GM18502 (cell line): ENCODE results near the gene ATXN1.

Experiments
- ATAC-seq: cut with Tn5 transposase; IDR thresholded peaks from one replicate; pipeline ENCODE4 v1.9.1; 2021; ENCODE audit warnings: mild to moderate bottlenecking; ENCODE audit not compliant: unreplicated experiment, poor library complexity

The ATXN1 gene

DNA sequence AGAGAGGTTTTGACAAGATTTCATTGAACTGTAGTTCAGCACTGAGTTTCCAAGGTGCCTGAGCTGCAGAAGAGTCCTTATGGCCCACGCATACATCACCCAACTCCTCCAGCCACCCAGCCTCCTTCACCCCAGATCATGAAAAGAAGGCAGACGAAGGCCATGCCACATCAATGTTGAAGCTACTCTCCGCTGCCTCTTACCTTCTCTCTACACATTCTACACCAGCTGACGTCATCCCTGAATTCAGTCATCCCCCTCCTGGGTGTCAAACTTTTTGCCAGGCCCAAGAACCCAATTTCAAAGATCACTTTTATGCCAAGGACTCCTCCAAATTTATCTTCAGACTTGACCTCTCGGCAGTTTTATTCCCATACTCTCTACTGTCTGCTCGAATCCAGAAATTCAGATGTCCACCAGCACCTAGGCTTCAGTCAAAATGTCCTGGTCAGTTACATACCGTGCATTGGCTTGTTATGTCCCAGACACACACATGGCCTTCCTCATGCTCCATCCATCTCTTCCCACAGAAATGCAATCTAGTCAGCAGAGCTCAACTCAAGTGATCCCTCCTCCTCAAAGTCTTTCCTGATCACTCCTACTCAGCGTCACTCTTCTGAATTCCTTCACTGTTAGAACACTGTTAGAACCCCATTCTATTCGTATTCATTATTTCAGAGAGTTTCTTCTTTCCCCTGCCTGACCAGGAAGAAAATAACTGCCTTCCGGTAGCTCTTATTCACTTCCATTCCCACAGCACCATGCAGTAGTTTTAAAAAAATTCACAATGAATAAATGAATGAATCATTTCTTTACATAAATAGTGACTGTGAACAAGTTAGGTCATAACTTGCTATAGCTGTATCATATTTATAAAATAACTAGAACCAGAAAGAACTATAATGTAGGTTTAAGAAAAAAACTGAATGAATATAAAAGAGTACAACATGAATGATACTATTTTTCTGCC lies 11.5 kb downstream of the ATXN1 start:
- ATAC-seq: no peak

DNA sequence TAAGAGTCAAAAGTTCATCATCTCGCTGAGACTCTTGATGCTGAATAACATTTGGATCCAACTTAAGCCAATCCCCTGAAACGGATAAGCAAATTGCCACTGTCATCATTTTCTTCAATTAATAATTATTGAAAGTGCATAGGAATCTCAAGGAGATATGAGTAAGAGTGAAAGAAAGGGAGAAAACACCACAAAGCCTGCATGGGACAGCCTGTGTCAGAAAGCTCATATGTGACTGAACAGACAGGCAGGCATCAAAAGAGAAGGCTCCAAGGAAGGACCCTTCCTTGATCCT lies 13.3 kb downstream of the ATXN1 start:
- ATAC-seq: no peak

DNA sequence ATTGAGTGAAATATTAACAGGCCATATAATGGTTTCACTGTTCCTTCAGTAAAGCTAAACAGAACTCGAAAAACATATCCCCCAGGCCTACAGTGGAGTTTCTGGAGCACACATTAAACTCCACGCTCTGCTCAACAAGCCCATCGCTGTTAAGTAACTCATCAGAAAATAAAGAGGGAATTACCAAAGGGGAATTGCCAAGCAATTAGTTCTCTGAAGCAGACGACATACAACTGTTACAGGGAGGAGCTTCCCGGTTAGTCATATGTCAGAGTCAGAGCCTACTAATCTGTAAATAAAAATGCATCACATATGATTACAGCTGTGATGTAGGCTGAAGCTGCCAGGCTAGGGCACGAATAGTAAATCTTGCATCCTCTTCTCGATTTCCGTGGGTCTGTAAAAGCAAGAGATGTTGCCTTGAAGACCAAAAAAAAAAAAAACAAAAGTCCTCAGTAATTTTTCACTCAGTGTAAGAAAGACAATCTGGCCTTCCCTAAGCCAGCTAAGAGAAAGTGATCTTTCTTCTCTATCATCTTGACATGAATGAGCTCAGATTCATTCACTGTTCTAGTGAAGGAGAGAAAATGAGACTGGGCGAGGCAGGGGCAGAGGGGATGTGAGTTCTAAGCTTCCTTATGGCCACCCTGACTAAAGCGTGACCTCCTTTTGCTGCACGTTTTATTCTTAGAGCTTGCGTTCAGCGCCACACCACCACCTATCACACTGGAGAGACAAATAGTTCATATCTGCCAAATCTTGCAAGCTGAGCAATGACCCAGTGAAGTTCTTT lies 13.8 kb downstream of the ATXN1 start:
- ATAC-seq: no peak

DNA sequence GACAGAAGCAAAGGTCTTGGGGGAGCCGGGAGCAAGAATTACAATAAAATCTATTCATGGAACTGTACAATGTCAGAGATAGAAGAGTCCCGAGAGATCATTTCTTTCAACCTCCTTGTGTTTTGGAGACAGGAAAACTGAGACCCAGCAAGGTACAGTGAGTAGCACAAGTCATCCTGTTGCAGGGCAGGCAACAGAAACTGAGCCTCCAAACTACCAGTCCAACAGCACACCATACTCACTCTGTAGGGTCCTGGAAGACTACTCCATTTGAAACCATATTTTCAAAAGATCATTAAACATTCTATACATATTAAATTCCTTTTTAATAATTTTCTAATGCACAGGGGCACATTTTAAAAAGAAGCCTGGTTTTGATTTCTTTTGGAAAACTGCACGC lies 14.4 kb downstream of the ATXN1 start:
- ATAC-seq: no peak

DNA sequence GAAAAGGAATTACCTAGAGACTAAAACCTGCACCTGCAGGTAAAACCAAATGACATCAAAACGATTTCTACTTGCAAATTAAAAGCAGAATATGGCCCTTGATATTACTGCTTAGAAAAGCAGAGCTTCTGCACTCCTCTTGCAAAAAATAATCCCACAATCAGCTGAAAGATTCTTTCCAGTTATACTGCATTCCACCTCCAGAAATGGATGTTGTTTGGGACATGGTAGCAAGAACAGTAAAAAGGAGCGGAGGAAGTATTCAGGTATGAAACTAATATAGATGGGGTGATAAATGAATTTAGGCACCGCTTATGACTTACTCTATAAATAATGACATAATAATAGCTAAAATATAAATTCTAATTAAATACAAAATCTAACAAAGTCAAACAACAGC lies 14.9 kb downstream of the ATXN1 start:
- ATAC-seq: no peak

DNA sequence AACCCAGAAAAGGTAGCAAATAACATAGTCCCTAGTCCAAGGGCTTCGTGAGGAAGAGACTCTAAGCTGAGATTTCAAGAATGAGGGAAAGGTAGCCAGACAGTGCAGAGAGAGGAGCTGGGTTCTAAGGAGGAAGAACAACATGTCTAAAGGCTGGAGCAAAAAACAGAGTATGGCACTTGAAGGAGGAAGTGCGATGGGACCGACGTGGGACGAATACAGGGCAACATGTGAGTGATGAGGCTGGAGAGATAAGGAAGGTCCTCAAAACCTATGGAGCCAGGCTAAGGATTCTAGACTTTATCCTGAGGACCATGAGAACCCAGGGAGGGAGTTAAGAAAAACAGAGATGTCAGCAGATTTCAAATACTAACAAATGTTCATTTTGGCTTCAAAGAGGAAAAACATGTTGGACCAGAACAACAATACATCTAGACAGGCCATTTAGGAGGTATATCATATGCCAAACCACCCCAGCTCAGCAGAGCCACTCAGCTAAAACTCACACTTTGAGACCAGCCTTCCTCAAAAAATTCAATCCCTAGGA lies 17.5 kb downstream of the ATXN1 start:
- no peak for ATAC-seq

DNA sequence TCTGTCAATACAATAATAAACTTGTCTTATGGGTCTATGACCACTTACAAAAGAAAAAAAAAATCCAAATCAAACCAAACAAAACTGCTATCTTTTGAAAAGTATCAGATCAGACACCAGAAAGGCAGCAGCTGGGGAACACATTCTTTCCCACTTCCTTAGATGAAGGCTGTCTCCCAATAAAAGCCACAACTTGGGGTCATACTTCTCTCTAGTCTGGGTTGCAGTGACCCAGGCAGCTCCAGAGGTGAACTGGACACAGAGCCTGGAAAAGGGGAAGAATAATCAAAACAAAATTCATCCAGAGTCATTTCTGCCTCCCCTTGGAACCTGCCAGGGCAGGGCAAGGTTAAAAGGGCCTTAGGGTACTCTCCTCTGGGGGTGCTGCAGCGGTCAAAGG lies 19.1 kb downstream of the ATXN1 start:
- ATAC-seq: no peak

DNA sequence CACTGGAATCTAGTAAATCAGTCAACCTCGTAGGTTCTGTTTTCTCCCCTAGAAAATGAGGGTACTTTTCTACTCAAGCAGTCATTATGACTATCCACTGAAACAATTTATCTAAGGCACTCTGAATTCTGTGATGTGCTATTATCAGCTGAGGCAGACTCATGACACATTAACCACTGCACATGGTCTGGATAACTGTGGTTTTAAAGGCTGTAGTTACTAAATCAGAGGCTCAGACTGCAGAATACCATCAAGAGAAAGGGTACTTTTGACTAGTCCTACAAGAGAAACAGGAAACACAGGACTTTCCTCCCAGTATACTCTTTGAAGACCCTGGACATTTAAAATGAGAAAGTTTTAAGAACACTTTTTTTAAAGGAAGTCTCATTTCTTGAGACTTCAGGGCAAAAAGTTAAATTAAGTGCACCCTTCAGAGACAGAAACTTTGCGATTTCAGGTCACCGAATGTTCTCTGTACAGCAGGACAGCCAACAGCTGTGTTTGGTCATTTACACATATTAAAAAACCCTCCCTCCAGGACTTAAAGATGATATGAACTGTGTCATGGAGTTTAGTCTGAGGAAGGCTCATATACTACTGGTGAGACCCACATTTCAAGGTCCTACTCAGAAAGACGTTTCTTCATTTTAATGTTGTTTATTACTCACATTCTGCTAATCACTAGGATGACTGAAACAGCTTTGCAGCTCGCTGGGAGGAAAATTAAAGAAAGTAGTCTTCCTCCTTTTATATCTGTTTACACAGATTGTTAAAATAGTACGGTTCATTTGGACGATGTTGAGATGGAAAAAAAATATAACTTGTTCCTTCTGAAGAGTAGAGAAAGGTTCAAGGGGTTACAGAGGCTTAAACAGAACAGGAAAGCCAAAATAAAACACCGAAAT lies 19.9 kb downstream of the ATXN1 start:
- ATAC-seq: peak; percentile 77

DNA sequence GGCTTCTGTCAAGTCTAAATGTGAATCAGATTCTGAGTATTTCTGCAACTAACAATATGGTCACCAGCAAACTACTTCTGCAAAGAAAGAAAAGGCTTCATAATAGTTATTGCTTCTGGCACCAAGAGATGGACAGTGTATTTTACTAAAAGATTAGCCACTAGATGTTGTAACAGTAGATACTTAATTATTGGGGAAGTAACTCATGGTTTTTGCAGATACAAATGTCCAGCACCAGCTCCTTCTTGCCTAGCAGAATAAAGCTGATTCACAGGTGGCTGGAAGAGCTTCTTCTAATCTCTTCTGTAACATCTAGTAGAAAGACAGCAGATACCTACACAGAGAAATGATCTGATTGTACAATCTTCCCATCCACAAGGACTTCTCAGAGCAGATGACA lies 21.2 kb downstream of the ATXN1 start:
- no peak for ATAC-seq

DNA sequence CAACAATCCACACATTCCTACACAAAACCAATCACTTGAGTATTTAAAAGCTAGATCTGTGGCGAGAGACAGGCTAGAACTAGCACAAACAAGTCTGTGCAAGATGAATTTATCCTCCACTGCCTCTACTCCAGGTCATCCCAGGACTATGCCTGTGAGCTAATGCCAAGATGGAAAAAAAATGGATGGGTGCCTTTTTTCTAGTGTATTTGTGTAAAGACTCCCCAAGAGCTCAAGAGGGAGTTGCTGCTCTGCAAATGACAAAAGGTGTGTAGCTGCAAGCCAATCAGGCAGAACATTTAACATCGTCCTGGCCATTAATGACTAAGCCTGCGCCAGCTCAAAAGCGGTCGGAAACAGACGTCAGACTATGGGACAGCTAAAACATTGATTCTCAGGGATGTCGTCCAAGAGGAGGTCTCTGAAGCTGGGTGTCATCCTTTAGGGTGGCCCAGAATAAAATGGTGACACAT lies 21.9 kb downstream of the ATXN1 start:
- ATAC-seq: no peak

DNA sequence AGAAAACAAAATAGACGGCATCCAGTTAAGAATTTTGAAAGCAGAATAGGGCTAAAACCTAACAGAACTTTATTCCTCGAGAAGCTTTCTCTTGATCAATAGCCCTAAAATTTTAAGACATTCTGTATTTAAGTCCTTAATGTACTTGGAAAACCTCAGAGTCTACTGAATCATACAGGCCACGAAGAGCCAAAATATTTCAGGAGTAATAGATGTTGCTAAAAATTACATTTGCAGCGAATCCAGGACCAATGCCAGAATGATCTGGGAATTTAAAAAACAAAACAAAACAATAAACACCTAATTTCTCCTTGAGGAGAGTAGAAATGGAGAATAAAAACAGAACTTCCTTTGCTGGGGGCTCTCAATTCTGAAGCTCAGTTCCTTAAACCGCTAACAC lies 23.3 kb downstream of the ATXN1 start:
- no peak for ATAC-seq

DNA sequence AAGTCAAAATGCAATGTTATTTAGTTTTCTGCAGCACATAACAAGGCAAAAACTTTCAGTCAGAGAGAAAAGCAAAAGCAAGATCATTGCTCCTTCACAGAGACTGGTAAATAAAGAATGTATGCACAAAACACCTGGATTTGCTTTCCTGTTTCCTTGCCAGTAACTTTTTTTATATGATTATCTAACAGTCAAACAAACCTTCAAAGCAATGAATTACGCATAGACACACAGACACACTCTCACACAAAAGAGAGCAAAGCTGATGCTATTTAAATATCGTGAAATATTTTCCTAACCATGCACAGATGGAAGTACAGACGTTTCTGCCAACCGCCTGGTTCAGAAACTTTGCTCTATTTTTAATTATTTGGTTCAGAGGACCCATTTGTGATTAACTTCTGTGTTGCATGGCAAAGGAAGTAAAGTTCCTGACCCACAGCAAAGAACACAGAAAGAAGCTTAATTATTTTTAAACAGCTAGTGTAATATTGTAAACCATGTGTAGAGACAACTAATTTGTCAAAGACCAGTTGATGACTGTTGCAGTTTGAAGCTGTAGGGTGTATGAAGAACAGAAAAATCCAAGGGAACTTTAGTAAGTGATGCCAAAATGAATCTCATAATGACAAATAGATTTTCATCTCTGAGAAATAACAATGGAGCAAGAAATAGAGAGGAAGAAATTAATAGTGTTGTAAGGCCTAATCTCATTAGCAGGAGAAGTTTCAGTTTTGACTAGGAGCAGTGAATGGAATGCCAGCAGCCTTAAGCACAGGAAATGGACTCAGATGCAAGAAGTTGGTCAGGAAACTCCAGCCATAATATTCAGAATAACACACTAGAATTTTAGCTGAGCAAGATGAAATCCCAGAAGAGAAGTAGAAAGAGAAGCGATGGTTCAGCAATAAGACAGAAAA lies 24.1 kb downstream of the ATXN1 start:
- no peak for ATAC-seq

DNA sequence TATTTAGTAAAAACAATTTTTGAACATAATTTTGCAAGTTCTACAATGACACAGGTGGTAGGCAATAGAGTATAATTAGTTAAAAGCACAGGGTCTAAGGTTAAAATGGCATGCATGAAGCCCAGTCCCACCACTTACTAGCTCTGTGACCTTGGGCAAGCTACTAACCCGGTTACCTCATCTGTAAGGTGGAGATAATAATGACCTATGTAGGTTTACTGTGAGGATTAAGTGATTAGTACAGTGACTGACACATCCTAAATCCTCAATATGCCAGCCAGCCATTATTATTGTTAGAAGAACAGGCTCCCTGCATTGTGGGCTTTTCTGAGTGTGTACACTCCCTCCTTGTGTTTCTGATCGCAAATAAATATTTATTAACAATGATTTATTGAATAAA lies 26.2 kb downstream of the ATXN1 start:
- ATAC-seq: no peak

DNA sequence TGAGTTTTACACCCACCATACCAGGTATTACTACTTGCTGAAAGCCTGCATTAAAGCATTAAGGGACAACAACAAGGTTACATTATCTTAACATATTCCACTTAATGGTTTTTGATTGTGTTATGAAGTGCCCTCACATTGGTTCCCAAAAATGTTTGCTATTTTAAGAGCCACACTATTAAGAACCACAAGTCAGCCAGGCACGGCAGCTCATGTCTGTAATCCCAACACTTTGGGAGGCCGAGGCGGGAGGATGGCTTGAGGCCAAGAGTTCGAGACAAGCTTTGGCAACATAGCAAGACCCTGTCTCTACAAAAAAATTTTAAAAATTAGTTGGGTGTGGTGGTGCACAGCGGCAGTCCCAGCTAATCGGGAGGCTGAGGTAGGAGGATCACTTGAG lies 28.2 kb downstream of the ATXN1 start:
- ATAC-seq: no peak

DNA sequence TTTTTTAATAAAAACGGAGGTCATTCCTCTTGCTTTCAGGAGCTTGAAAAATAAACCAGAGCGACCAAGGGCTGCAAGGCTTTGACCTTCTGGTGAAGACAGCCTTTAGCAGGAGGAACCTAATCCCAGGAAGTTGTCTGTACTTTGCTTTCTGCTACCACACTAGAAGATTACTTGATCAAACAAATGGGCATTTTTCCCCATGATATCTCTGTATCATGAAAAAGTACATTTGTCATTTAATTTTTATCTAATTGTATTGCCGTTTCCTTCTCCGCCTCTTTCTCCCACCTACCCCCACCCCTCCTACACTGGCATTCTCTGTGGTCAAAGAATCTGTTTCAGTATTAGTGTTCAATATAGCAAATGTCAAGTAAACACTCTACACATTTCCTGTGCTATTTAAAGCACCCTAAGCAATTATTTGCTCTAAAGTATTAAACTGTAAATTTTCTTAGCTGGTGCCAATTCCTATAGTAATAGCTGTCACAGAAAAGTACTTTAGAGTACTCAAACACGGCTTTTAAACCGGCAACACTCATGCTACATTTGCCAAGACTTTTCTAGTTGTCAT lies 29.7 kb downstream of the ATXN1 start:
- peak; percentile 99 for ATAC-seq

DNA sequence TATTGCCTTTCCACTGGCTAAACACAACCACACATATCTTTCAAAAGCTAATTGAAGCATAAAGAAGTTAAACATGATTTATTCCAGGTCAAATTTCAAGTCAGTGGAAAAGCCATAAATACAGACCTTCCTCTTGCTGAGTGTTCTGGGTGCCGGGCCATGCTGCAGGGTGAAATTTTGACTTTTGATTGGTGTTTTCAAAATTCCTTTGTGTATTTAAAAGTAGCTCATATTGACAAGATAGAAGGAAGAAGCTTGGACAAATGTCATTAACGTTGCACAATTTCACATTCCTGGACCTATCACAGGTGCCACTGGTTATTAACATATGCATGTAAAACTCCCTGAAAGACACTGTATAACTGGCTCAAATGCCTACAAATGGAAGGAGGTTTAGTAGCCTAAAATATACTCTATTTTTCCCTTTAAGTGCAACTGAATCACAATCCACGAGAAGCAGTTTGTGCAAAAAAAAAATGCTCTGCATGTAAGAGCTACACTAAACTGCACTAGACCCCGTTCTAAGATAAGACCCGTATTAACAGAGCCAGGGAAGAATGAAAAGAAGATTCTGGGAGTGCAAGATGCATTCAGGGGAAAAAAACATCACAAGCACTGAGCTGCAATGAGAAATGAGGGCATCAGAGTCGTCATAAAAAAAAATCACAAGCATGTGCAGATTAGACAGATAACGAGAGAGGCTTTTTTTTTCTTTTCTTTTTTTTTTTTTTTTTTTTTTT lies 30.4 kb downstream of the ATXN1 start:
- peak; percentile 16 for ATAC-seq

DNA sequence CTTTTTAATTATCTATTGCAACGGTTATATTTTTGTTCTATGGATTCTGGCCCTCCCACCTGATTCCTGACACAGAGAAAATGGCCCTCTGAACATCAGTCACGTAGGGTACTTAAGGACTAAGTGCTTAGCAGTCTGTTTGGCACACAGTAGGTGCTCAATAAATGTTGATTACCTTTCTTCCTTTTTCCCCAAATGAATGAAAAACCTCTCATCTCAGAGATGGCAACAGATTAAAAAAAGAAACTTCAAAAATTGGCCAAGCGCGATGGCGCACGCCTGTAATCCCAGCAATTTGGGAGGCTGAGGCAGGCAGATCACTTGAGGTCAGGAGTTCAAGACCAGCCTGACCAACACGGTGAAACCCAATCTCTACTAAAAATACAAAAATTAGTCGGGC lies 31.5 kb downstream of the ATXN1 start:
- no peak for ATAC-seq

DNA sequence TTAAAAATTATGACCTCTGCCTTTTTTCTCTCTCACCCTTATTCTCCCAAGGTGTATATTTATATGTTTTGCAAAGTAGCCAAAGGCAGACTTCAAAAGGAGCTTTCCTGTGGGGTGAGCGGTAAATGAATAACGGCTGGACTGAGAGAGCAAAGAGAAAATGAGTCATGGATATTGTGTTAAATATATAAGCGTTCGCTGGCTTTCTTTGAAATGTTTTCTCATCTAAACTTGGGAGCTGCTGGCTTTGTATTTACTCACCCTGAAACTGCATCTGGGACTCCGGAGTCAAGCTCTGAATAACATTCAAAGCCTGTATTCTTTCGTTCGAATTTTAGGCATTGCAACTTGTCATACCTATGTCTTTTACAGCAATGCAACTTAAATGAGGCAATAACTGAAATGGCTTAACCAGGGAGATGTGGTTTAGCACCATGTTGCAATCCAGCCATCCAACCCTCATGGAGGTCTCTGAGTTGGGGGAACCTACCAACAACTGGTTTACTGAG lies 32.0 kb downstream of the ATXN1 start:
- no peak for ATAC-seq
